HG03342 (cell line): ENCODE results near the gene PNO1.
A peak's percentile ranks its signal among the peaks of the same experiment; 100 is the strongest.
"Not testable (repeated sequence)": the region's sequence is repeated elsewhere in the genome, so short reads cannot be mapped to it uniquely, and the experiment has no call there.

Experiments used
- ATAC-seq: cut with Tn5 transposase; IDR thresholded peaks from one replicate; pipeline ENCODE4 v1.9.1; 2021; ENCODE audit warnings: mild to moderate bottlenecking, moderate library complexity; ENCODE audit not compliant: unreplicated experiment

The PNO1 gene

DNA sequence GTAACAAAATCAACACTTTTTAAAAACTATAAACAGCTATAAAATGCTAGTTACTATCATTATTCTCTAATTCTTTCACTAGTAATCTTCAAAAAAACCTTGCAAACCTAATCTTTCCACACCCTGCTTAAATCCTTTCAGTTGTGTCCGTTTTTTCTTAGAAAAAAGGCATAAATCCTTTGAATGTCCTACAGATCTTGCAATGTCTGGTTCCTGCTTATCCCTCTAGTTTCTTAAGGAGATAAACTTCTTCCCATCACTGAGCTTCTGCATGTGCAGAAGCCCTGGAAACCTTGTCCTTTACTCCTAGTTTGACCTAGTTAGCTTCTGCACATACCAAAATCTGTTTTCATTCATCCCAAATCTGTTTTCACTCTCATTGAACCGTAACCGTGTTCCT lies 1.3 kb upstream of the PNO1 start:
- ATAC-seq, result no peak

- ATAC-seq, result peak; percentile 9
Observed at GRCh38 chr2:68157002-68157401, 686 bp upstream of the PNO1 start.

- no peak for ATAC-seq
Observed at GRCh38 chr2:68158134-68158447, 403 bp downstream of the PNO1 start.

DNA sequence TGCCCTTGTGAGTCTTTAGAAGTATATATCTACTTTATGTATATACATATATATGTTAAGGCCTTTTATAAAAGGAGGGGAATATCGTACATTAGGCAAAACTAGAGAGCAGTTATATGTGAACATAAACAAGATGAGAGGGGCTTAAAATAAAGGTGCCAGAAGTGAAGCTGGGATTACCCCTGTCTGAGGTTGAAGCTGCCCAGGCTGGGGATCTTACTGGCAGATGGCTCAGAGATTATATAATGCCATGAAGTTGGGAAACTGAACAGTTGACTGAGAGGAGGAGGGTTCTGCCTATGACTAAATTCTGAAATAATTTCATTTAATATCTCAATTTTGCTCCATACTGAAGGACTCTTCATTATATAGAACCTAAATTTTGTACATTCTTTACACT lies 6.0 kb downstream of the PNO1 start:
- ATAC-seq, result no peak

- ATAC-seq, result no peak
Observed at GRCh38 chr2:68167186-68167585, 9.5 kb downstream of the PNO1 start.

- no peak for ATAC-seq
Observed at GRCh38 chr2:68169308-68169707, 11.6 kb downstream of the PNO1 start.

DNA sequence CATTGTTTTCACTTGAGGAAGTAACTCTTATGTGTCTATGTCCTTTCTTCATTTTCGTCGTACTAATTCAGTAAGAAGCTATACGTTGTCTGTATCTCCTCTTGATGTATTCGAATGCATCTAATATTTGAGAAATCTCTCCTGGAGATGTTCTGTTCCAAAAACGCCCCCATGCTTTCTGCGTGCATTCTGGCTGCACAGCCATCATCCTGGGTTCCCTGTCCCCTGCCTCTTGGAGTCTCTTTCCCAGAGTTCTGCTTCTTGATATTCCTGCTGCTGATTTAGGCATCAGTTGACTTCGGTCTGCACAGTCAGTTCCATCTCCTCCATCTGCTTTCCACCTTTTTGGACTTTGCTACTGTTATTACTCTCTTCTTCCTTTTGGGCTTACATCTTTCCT lies 13.5 kb downstream of the PNO1 start:
- no peak for ATAC-seq

DNA sequence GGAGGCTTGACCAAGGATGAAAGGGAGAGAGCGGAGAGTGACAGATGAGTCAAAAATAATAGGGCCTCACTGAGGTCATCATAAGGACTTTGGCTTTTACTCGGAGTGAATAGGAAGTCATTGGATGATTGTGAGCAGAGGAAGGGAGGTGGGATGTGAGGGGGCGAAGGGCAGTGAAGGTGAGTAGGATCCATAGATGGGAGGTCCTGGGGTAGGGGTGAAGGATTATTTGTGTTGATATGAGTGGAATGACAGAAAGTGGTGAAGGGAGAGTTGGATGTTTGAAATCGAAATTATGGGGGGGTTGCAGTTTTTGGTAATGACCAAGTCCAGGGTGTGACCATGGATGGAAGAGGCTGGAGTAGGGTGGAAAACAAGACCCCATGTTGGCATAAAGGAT lies 14.0 kb downstream of the PNO1 start:
- ATAC-seq, result no peak

DNA sequence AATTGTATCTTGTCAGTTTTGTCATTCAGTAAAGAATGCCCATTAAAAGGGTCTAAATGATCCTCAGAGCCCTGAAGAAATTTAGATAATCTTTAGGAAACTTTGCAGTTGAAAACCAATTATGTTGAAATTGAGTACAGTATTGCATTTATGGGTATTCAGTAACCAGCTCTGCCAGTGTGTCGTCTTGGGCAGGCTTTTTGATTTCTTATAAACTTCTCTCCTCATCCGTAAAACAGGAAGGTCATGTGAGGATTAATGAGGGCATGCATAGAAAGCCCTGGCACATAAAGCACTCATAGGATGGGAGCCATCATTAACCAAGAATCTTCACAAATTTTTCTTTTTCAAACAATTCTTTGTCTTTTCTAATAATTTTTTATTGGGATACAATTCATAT lies 14.8 kb downstream of the PNO1 start:
- ATAC-seq, result no peak

DNA sequence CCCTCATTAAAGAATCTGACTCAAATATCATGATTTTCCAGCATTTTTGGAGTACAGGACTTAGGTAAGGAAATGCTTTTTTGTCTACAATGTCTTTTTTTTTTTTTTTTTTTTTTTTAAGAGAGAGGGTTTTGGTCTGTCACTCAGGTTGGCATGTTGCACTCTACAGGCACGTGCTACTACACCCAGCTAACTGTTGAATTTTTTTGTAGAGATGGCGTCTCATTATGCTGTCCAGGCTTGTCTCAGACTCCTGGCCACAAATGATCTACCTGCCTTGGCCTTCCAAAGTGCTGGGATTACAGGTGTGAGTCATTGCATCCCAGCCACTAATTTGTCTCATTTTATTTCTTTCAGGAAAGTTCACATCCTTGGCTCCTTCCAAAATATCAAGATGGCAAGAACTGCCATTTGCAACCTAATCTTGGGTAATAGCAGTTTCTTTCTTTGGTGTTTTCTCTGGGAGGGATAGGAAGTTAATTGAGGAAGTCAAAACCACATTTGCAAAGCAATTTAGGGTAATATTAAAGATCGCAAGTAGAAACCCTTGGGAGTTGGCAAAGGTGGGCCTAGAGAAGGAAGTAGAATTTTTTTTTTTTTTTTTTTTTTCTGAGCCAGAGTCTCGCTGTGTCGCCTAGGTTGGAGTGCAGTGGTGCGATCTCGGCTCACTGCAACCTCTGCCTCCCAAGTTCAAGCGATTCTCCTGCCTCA lies 15.5 kb downstream of the PNO1 start:
- no peak for ATAC-seq

DNA sequence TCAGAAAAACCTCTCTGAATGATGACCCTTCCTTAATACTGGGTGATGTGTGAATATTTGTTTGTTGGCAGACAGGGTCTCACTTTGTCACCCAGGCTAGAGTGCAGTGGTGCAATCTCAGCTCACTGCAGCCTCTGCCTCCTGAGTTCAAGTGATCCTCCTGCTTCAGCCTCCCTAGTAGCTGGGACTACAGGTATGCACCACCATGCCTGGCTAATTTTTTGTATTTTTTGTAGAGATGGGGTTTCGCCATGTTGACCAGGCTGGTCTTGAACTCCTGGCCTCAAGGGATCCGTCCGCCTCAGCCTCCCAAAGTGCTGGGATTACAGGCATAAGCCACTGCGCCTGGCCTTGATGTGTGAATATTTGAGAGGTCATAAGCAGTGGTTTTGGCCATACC lies 17.5 kb downstream of the PNO1 start:
- ATAC-seq, result not testable (repeated sequence)

DNA sequence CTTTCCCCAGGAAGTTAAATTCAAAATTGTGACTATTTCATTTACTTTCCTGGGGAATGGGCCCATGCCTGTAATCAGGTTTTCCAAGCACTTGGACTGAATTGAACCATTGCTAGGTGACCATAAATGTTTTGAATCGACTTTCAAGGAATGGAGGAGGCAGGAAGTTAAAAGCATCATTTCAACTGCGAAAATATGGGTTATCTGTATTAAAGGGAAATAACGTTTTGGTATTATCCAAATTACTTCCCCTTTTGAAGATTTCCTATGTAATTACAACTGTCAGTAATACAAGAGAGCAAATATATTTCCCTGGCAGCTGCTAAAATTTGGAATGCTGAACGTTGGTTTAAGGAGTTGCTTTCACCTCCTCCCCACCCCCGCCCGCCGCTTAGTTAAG lies 19.0 kb downstream of the PNO1 start:
- no peak for ATAC-seq

DNA sequence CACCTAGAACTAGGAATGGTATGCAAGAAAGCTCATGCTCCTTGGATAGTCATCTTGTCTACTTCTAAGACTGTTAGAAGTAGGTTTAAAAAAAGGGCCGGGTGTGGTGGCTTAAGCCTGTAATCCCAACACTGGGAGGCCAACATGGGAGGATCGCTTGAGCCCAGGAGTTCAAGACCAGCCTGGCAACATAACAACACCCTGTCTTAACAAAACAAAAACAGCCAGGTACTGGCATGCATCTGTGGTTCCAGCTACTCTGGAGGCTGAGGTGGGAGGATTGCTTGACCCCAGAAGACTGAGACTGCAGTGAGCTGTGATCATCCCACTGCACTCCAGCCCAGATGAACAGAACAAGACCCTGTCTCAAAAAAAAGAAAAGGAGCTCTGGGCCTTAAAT lies 19.9 kb downstream of the PNO1 start:
- no peak for ATAC-seq

DNA sequence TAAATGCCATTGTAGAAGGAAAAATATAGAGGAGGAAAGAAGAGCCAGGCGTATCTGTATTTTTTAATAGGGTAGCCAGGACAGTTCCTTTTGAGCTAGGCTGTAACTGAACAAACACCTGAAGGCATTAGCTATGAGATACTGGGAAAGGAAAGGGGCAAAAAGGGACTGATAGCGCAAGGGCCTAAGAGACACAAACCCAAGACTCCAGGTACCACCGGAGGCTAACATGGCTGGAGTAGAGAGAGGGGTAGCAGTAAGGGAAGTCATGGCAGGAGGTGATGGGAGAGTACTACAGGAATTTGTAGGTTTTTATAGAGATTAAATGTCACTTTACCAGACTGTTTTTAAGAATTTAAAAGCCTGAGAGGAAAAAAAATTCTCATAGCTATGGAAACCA lies 20.7 kb downstream of the PNO1 start:
- no peak for ATAC-seq

DNA sequence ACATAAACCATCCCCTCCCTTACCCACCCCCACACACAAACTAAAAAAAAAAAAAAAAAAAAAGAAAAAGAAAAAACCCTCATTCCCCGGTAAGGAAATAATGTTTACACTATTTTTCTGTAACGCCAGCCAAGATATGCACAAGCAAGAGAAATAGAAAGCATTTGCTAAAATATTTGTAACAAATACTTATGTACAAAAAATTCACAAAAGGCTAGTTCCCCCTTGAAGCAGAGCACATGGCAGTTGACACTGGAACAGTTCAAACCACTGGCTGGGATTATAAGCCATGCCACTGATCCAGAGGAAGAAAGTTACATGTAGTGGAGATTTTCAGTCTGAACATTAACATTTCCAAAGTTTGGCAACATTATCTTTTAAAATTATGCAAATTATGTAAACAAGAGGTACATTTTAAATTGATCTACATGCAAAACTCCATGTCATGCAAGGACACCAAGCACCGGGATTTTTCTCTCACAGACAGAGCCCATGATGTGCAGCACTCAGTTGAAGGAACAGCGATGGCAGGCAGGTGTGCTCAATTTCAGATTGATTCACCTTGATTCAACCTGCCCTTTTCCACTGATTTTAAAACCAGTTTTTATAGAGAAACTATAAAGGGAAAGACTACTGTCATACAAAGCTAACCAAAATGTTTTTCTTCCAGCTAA lies 21.4 kb downstream of the PNO1 start:
- ATAC-seq, result no peak

DNA sequence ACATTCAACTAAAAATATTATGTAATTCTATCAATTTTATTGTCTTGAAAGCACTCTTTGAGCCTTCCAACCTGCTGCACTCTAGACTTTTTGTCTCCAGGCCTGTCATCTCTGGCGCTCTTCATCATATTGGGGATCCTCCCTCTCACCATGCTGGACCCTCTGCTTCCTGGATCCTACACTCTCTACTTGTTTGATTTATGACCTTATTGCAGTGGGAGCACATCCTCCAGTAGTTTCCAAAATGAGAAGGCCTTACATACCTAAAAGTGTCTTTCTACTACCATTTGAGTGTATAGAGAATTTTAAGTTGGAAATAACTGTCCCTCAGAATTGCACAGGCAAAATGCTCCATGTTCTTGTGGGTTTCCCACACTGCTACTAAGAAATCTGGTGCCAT lies 25.2 kb downstream of the PNO1 start:
- no peak for ATAC-seq

- ATAC-seq, result peak; percentile 55
Observed at GRCh38 chr2:68185541-68186164, 28.0 kb downstream of the PNO1 start.

- no peak for ATAC-seq
Observed at GRCh38 chr2:68187329-68187728, 29.6 kb downstream of the PNO1 start.

- ATAC-seq, result no peak
Observed at GRCh38 chr2:68188831-68189230, 31.1 kb downstream of the PNO1 start.

DNA sequence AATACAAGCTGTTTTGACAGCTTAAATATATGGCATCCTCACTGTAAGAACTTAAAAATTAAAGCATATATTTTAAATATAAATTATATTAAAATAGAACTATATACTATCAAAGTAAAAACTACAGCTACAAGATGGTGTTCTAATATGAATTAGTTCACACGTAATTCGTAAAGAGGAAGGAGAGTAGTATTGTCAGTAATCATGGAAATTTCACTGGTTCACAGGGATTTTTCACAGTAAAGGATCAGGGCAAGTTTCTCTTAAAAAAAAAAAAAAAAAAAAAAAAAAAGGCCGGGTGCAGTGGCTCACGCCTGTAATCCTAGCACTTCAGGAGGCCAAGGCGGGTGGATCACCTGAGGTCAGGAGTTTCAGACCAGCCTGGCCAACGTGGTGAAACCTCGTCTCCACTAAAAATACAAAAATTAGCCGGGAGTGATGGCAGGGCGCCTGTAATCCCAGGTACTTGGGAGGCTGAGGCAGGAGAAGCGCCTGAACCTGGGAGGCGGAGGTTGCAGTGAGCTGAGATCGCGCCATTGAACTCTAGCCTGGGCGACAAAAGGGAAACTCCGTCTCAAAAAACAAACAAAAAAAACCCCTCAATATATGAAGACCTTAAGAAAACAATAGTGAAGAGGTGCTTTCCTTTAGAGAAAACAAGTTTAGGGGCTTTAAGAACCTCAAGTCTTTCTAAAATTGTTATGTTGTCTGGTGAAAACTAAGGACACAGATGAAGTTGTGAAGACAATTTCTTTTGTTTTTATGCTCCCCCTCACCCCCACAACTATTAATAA lies 32.5 kb downstream of the PNO1 start:
- no peak for ATAC-seq

GRCh38 chr2:68190991-68191731 lies 33.5 kb downstream of the PNO1 start:
- no peak for ATAC-seq
